HepG2 (cell line): ENCODE measurements around the gene ZNF512B. TPM values are rescaled to one million over a fixed set of nuclear protein-coding genes. Genes with fewer than 3 reads are reported as not detected.

ENCODE experiments used
- AGO2 ChIP-seq: fragments of 200-400 bp; formaldehyde crosslinking; optimal IDR thresholded peaks from 2 replicates; pipeline ENCODE3; 2017; ENCODE audit warnings: mild to moderate bottlenecking, low read depth, low read length, moderate library complexity
- BRCA1 ChIP-seq: sonication (generic); formaldehyde crosslinking; IDR thresholded peaks from 2 replicates; pipeline ENCODE4 v1.4.0; 2020; ENCODE audit warnings: missing genetic modification reagents
- DRAP1 ChIP-seq: IDR thresholded peaks from 2 replicates; pipeline ENCODE4 v1.6.1; 2016; ENCODE audit warnings: missing genetic modification reagents, missing compliant biosample characterization
- FOSL1 ChIP-seq: sonication (generic); formaldehyde crosslinking; IDR thresholded peaks from 2 replicates; pipeline ENCODE4 v1.9.0; 2021; ENCODE audit warnings: missing genetic modification reagents, borderline replicate concordance
- HOXA9 ChIP-seq: sonication (generic); formaldehyde crosslinking; IDR thresholded peaks from 2 replicates; pipeline ENCODE4 v1.8.1; 2022; ENCODE audit warnings: missing genetic modification reagents, mild to moderate bottlenecking, moderate library complexity, borderline replicate concordance
- IKZF1 ChIP-seq: fragments of 450-650 bp; IDR thresholded peaks from 2 replicates; pipeline ENCODE4 v1.7.1; 2016
- KMT2B ChIP-seq: IDR thresholded peaks from 2 replicates; pipeline ENCODE4 v1.6.1; 2016; ENCODE audit warnings: missing genetic modification reagents, missing compliant biosample characterization
- LRRFIP1 ChIP-seq: sonication (generic); formaldehyde crosslinking; conservative IDR thresholded peaks from 2 replicates; pipeline ENCODE4 v1.4.0; 2020; ENCODE audit warnings: missing genetic modification reagents
- MTA1 ChIP-seq: sonication (generic); formaldehyde crosslinking; IDR thresholded peaks from 2 replicates; pipeline ENCODE4 v1.4.0; 2020; ENCODE audit warnings: missing genetic modification reagents, mild to moderate bottlenecking, borderline replicate concordance
- NFRKB ChIP-seq: fragments of 450-650 bp; IDR thresholded peaks from 2 replicates; pipeline ENCODE4 v1.6.1; 2017
- NR1H2 ChIP-seq: sonication (generic); formaldehyde crosslinking; IDR thresholded peaks from 2 replicates; pipeline ENCODE4 v1.8.1; 2022; ENCODE audit warnings: low read depth, missing genetic modification reagents, borderline replicate concordance
- PAF1 ChIP-seq: IDR thresholded peaks from 2 replicates; pipeline ENCODE4 v1.6.1; 2016; ENCODE audit warnings: missing genetic modification reagents, missing compliant biosample characterization
- SOX13 ChIP-seq, 3 experiments: fragments of 450-650 bp in 1 of 3; sonication (generic) in 1 of 3; formaldehyde crosslinking in 1 of 3; IDR thresholded peaks in 2 of 3; conservative IDR thresholded peaks in 1 of 3; 2 replicates each; pipeline versions ENCODE4 v1.5.0 to v1.6.1; 2016 to 2020; ENCODE audit warnings: antibody characterized with exemption in 1 of 3, mild to moderate bottlenecking in 1 of 3, missing compliant biosample characterization in 1 of 3, missing genetic modification reagents in 1 of 3, moderate library complexity in 1 of 3
- SRSF9 ChIP-seq: fragments of 200-400 bp; formaldehyde crosslinking; IDR thresholded peaks from 2 replicates; pipeline ENCODE4 v1.6.1; 2018; ENCODE audit warnings: borderline replicate concordance, mild to moderate bottlenecking, low read depth, low read length; ENCODE audit not compliant: insufficient read depth, poor library complexity, severe bottlenecking
- ZC3H4 ChIP-seq: sonication (generic); formaldehyde crosslinking; IDR thresholded peaks from 2 replicates; pipeline ENCODE4 v1.4.0; 2020; ENCODE audit warnings: missing genetic modification reagents, borderline replicate concordance
- ZFYVE20 ChIP-seq: sonication (generic); formaldehyde crosslinking; IDR thresholded peaks from 2 replicates; pipeline ENCODE4 v1.8.0; 2023; ENCODE audit warnings: low read depth, mild to moderate bottlenecking, moderate library complexity, missing genetic modification reagents, borderline replicate concordance
- ZNF34 ChIP-seq: sonication (generic); formaldehyde crosslinking; IDR thresholded peaks from 2 replicates; pipeline ENCODE4 v1.4.0; 2020; ENCODE audit warnings: mild to moderate bottlenecking, missing genetic modification reagents, borderline replicate concordance
- ZNF619 ChIP-seq: sonication (generic); formaldehyde crosslinking; IDR thresholded peaks from 2 replicates; pipeline ENCODE4 v1.4.0; 2020; ENCODE audit warnings: mild to moderate bottlenecking, missing genetic modification reagents
- ZNF670 ChIP-seq: sonication (generic); formaldehyde crosslinking; IDR thresholded peaks from 2 replicates; pipeline ENCODE4 v1.8.0; 2022; ENCODE audit warnings: mild to moderate bottlenecking, missing genetic modification reagents, borderline replicate concordance
- ZNF780A ChIP-seq: sonication (generic); formaldehyde crosslinking; IDR thresholded peaks from 2 replicates; pipeline ENCODE4 v1.8.0; 2022; ENCODE audit warnings: mild to moderate bottlenecking, missing genetic modification reagents, moderate library complexity
- ZNF850 ChIP-seq: sonication (generic); formaldehyde crosslinking; conservative IDR thresholded peaks from 2 replicates; pipeline ENCODE4 v1.9.0; 2021; ENCODE audit warnings: mild to moderate bottlenecking, missing genetic modification reagents
- polyA plus RNA-seq, 8 experiments: library from polyadenylated mRNA; depleted of rRNA in 3 of 8; stranded (reverse) in 7 of 8; unstranded in 1 of 8; fragments of >200 nt; fragmentation: Illumina TruSeq in 4 of 8; extraction: Trizol in 4 of 8; gene quantifications; 2 replicates each; pipeline versions ENCODE4 v1.2.1 to v1.2.3, GENCODE V29; 2011 to 2016; ENCODE audit warnings: low read depth in 4 of 8, missing spikeins in 1 of 8, mixed read lengths in 1 of 8; ENCODE audit not compliant: insufficient read depth in 1 of 8
- total RNA-seq, 5 experiments: library from RNA; depleted of rRNA; stranded (reverse); fragments of >200 nt; fragmentation: Illumina TruSeq; extraction: Trizol; gene quantifications; 2 replicates each; pipeline ENCODE4 v1.2.3, GENCODE V29; 2016; ENCODE audit warnings: low read depth in 1 of 5
- TF ChIP-seq, protein P1 (sequence below): sonication (generic); formaldehyde crosslinking; IDR thresholded peaks from 2 replicates; pipeline ENCODE4 v1.4.0; 2020; ENCODE audit warnings: mild to moderate bottlenecking, missing genetic modification reagents
- TF ChIP-seq, protein P2 (sequence below): sonication (generic); formaldehyde crosslinking; IDR thresholded peaks from 2 replicates; pipeline ENCODE4 v1.4.0; 2020; ENCODE audit warnings: mild to moderate bottlenecking, low read depth, missing genetic modification reagents
- TF ChIP-seq, protein P3 (sequence below): sonication (generic); formaldehyde crosslinking; IDR thresholded peaks from 2 replicates; pipeline ENCODE4 v1.8.0; 2022; ENCODE audit warnings: missing genetic modification reagents, mild to moderate bottlenecking, inconsistent platforms, borderline replicate concordance

The ZNF512B gene
- total and polyA plus RNA-seq, 2 of the 13 experiments (the other 11 are each of a cell fraction or from before 2014, with no cell fraction given), result 11.5 to 30.6 TPM

GRCh38 chr20:63945031-63945658, 24.6 kb downstream of the ZNF512B start (continued):
- no peak for TF ChIP-seq ZC3H4
- no peak for TF ChIP-seq HOXA9
- TF ChIP-seq SRSF9, result no peak
- TF ChIP-seq, protein P1, sequence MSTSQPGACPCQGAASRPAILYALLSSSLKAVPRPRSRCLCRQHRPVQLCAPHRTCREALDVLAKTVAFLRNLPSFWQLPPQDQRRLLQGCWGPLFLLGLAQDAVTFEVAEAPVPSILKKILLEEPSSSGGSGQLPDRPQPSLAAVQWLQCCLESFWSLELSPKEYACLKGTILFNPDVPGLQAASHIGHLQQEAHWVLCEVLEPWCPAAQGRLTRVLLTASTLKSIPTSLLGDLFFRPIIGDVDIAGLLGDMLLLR, result peak; percentile 14; the same call in 1 of the 2 replicates
- no peak for TF ChIP-seq ZNF850
- TF ChIP-seq LRRFIP1 (CRISPR knock-in tag), result no peak
- no peak for TF ChIP-seq ZNF780A (CRISPR knock-in tag)
- TF ChIP-seq SOX13 (IDR thresholded peaks at IDR 0.05), result no peak
- no peak for TF ChIP-seq SOX13 (CRISPR knock-in tag; conservative IDR thresholded peaks at IDR 0.05 in 1 of 2, IDR thresholded peaks at IDR 0.05 in 1 of 2)
- TF ChIP-seq DRAP1, result no peak
- no peak for TF ChIP-seq ZNF34 (CRISPR knock-in tag)
- TF ChIP-seq, protein P2, sequence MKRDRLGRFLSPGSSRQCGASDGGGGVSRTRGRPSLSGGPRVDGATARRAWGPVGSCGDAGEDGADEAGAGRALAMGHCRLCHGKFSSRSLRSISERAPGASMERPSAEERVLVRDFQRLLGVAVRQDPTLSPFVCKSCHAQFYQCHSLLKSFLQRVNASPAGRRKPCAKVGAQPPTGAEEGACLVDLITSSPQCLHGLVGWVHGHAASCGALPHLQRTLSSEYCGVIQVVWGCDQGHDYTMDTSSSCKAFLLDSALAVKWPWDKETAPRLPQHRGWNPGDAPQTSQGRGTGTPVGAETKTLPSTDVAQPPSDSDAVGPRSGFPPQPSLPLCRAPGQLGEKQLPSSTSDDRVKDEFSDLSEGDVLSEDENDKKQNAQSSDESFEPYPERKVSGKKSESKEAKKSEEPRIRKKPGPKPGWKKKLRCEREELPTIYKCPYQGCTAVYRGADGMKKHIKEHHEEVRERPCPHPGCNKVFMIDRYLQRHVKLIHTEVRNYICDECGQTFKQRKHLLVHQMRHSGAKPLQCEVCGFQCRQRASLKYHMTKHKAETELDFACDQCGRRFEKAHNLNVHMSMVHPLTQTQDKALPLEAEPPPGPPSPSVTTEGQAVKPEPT (CRISPR knock-in tag), result no peak
- no peak for TF ChIP-seq ZNF670
- peak; percentile 73 for TF ChIP-seq AGO2
- no peak for TF ChIP-seq ZFYVE20 (CRISPR knock-in tag)
- no peak for TF ChIP-seq IKZF1
- TF ChIP-seq FOSL1 (CRISPR knock-in tag), result no peak
- TF ChIP-seq KMT2B (CRISPR knock-in tag), result no peak
- TF ChIP-seq BRCA1 (CRISPR knock-in tag), result no peak
- TF ChIP-seq NR1H2 (CRISPR knock-in tag), result no peak
- TF ChIP-seq, protein P3, sequence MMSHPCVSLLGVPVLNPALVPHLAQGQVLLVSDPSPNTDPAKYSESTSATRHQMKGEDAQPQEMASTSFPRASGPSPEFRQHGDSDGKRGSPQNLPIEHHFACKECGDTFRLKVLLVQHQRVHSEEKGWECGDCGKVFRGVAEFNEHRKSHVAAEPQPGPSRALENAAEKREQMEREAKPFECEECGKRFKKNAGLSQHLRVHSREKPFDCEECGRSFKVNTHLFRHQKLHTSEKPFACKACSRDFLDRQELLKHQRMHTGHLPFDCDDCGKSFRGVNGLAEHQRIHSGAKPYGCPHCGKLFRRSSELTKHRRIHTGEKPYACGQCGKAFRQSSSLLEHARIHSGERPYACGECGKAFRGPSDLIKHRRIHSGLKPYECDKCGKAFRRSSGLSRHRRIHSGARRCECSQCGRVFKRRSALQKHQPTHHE, result no peak
- no peak for TF ChIP-seq ZNF619 (CRISPR knock-in tag)
- TF ChIP-seq PAF1 (CRISPR knock-in tag), result no peak
- no peak for TF ChIP-seq NFRKB
- TF ChIP-seq MTA1, result no peak
